ENCODE measurements around the gene RAB11FIP3.

Gene RAB11FIP3

DNA sequence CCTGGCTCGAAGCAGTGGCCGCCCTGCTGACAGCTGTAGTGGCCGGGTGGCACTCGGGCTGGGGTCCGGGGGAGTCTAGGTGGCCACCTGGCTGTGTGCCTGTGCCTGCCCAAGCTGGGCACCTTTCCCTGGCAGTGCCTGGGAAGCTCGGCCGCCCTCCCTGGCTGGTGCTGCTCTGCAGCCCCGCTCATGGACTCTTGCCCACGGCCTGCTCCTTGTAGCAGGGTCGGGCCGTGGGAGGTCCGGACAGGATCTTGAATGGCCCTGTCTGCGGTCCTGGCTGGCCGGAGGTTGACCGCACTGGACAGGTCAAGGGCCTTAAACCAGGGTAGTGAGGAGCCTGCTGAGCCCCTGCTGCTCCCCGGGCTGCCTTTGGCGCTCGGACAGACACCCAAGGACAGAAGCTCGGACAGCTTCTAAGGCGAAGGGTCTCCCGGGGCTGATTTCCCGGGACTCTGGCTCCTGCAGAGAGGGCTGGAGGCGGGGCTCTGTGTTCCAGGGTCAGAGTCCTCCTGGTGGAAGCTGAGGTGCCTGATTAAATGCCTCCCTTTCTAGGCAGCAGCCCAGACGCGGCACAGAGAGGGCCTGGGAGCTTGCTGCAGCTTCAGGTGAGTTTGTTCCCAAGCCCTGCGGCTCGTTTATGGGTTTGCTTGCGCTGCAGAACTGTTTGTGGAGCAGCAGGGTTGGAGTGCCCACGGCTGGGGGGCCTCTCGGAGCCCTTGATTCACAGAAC, 108.1 kb downstream of the RAB11FIP3 start:
- TF ChIP-seq, protein P1, sequence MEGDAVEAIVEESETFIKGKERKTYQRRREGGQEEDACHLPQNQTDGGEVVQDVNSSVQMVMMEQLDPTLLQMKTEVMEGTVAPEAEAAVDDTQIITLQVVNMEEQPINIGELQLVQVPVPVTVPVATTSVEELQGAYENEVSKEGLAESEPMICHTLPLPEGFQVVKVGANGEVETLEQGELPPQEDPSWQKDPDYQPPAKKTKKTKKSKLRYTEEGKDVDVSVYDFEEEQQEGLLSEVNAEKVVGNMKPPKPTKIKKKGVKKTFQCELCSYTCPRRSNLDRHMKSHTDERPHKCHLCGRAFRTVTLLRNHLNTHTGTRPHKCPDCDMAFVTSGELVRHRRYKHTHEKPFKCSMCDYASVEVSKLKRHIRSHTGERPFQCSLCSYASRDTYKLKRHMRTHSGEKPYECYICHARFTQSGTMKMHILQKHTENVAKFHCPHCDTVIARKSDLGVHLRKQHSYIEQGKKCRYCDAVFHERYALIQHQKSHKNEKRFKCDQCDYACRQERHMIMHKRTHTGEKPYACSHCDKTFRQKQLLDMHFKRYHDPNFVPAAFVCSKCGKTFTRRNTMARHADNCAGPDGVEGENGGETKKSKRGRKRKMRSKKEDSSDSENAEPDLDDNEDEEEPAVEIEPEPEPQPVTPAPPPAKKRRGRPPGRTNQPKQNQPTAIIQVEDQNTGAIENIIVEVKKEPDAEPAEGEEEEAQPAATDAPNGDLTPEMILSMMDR (IDR thresholded peaks at IDR 0.05; ENCODE audit: low read depth, low read length, missing control alignments), result no peak
- H3K4me3 ChIP-seq (ENCODE audit: low read depth, low read length), result no peak overlapping the region
- no peak for DNase-seq (ENCODE audit: low read depth)

DNA sequence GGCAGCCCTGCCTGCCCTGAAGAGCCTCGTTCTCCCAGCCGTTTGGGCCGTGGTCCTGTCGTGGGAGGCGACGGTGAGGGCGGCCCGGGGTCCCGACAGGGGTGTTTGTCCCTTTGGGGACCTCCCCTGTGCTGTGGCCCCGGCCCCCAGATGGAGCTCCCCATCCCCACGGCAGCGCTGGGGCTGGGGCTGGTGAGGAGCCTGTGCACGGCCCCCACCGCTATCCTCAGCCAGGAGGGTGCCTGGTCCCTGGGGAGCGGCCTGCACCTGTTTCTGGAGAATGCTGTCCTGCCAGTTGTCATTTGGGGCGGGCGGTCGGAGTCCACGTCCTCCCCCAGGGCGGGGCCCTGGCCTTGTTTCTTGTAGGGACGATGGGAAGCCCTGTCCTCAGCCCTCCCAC, 108.7 kb downstream of the RAB11FIP3 start:
- DNase-seq (ENCODE audit: low read depth), result no peak
- TF ChIP-seq, protein P1 (IDR thresholded peaks at IDR 0.05; ENCODE audit: low read depth, low read length, missing control alignments), result no peak

DNA sequence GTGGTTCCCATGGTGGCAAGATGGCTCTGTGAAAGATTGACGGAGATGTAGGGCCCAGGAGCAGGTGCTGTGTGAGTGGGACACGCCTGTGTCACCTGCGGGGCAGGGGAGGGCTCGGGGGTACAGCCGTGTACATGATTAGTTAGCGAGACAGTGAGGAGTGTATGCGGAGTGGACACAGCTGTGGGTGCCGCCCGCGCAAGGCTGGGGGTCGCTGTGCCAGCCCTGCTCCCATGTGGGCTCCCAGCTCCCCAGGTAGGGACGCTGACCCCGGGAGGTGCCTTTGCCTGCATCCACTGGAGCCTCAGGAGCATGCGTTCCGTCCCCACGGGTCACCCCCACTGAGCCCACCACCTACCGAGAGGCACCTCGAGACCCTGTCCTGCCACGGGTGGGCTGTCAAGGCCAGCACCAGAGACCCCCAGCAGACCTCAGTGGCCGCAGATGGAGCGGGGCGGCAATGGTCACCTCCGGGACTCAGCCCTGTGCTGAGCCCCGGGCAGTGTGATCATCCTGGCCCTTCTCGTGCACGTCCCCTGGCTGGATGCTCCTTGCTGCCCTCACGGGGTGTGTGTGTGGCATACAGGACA, 109.5 kb downstream of the RAB11FIP3 start:
- TF ChIP-seq, protein P1 (IDR thresholded peaks at IDR 0.05; ENCODE audit: low read depth, low read length, missing control alignments), result no peak
- no peak for DNase-seq (ENCODE audit: low read depth)
- no peak overlapping the region for H3K4me3 ChIP-seq (ENCODE audit: low read depth, low read length)

More for the DNA sequence above, 108.7 kb downstream of the RAB11FIP3 start:
- H3K4me3 ChIP-seq (ENCODE audit: low read depth, low read length), result no peak overlapping the region

DNA sequence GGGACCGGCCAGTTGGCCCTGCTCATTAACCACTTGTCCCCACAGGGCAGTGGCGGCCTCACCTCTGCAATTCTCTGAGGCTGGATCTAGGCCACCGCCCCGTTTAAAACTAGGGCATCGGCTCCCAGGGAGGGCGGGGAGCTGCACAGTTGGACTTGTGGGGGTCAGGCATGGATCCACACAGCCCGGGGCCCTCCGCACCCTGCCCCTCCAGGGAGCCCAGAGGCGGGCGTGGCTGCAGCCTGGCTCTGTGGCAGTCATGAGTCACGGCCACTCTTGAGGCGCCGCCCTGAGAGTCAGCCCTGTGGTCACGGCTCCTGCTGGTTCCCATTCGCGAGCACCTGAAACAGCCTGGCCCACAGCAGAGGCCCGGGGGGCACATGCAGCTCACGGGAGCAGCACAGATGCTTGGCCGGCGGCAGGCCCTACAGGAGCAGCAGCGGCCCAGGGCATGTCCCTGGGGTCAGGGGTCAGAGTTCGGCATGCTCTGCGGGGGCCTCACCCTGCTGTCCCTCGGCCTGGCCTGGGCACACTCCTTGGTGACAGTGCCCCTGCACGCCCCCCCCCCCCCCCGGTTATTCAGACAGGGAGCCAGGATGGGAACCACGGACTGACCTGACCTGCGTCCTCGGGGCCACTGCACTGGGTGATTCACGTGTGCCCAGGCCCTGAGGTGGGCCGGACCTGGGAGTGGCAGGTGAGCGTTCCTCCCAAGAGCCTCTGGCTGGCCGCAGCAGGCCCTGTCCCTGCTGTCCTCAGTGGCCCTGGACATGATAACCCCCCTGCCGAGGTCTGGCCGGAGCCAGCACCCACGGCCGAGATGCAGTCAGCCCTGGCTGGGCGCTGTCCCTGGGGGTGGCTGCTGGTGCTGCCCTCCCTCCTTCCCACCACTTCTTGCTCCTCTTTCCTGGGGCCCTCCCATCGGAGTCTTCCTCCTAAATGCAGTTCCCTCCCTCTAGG, 110.3 kb downstream of the RAB11FIP3 start:
- TF ChIP-seq, protein P1 (IDR thresholded peaks at IDR 0.05; ENCODE audit: low read depth, low read length, missing control alignments), result no peak
- no peak overlapping the region for H3K4me3 ChIP-seq (ENCODE audit: low read depth, low read length)
- no peak for DNase-seq (ENCODE audit: low read depth)

DNA sequence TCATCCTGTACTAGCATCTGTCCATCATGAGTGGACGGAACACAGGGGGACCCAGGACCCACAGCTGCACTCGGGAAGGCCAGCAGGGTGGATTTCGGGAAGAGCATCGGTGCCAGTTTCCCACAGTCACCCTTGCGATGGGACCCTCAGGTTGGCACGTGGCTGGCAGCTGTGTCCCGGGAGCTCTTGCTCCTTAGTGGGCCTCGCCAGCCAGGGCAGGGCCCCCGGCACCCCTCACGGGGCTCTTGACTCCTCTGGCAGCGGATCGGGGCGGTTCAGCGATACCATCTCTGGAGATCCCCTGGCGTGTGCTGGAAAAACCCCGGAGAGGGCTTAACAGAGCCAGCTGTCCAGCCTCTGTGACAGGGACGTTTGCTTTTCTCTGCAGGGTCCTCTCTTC, 111.3 kb downstream of the RAB11FIP3 start:
- TF ChIP-seq, protein P1 (IDR thresholded peaks at IDR 0.05; ENCODE audit: low read depth, low read length, missing control alignments), result no peak
- H3K4me3 ChIP-seq (ENCODE audit: low read depth, low read length), result no peak overlapping the region
- DNase-seq (ENCODE audit: low read depth), result no peak

DNA sequence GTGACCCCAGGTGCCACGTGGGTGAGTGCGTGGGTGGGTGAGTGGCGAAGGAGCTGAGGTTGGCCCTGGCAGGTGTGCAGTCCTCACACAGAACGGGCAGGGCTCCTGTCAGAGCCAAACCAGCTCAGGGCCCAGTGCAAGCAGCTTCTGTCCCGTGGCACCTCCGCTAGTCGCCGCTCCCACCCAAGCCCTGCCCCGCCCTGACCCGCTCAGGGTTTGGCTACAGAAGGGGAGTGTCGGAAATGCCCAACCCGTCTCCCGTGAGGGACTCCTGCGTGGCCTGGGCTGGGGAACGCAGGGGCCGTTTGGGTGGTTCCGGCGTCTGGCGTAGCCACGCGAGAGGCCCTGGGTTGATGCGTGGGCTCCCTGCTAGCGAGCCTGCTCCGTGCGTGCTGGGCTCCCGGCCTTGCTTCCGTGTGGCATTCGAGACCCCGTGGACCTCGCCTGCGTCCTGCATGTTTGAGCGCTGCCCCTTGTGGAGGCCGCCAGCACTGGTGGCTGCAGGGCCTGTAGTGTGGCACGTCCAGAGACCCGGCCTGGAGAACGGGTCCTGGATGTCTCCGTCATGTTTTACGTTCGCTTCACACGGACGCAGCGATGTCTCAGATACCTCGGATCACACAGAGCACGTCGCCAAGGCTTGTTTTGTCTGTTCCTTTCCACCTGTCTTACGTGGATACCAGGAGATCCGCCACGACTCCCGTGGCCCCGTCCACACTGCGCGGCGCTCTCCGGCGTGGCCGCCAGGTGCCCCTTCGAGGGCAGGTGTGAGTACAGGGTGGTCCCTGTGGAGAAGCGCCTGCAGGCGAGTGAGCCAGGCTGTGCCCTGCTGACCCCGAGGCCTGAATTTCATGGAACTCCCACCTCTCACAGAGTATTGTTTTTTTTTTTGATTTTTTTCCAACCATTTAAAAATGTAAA, 112.2 kb downstream of the RAB11FIP3 start:
- no peak overlapping the region for H3K4me3 ChIP-seq (ENCODE audit: low read depth, low read length)
- TF ChIP-seq, protein P1 (IDR thresholded peaks at IDR 0.05; ENCODE audit: low read depth, low read length, missing control alignments), result peak; percentile 5
- no peak for DNase-seq (ENCODE audit: low read depth)

Data from GM12864 (cell line).